B cell (primary cell): ENCODE results near the gene PTPN23. TPM values are rescaled to one million over a fixed set of nuclear protein-coding genes. Genes with fewer than 3 reads are reported as not detected.

Experiments
- ATAC-seq: fragments of 200-7000 bp; cut with Tn5 transposase; one replicate; pipeline ENCODE4 v1.10.0; 2021; ENCODE audit warnings: low read depth, mild to moderate bottlenecking, moderate number of reproducible peaks, moderate library complexity
- CTCF ChIA-PET: fragments of 350-600 bp; sonication (Branson Sonifier 250); formaldehyde crosslinking; loops from one replicate; lab custom pipeline; 2021; ENCODE audit warnings: antibody characterized with exemption, inconsistent platforms; lab: Charles Lee
- POLR2A ChIA-PET: fragments of 350-600 bp; sonication (Branson Sonifier 250); formaldehyde crosslinking; loops from one replicate; lab custom pipeline; 2021; ENCODE audit warnings: antibody characterized with exemption; lab: Charles Lee
- DNase-seq: peaks from one replicate; pipeline ENCODE4 v3.0.0; 2013
- H2AFZ ChIP-seq: 2 replicates; pipeline ENCODE4 v1.6.1; 2012; ENCODE audit warnings: mild to moderate bottlenecking, low read depth, low read length; ENCODE audit not compliant: insufficient read depth, poor library complexity, severe bottlenecking
- H3K27ac ChIP-seq, 2 donors: 1 replicate in 1 of 2; 2 replicates in 1 of 2; pipeline ENCODE4 v1.5.1; 2012 to 2013; ENCODE audit warnings: low read length in 2 of 2, mild to moderate bottlenecking in 2 of 2, moderate library complexity in 1 of 2
- H3K27me3 ChIP-seq, 4 experiments: fragments of 200-600 bp in 1 of 4; sonication (generic) in 1 of 4; replicated peaks in 1 of 4; 1 replicate in 2 of 4; 2 replicates in 2 of 4; pipeline versions ENCODE4 v1.6.1 to v1.7.0; 2013 to 2016; ENCODE audit warnings: low read length in 3 of 4, mild to moderate bottlenecking in 2 of 4, mixed read lengths in 1 of 4, moderate library complexity in 1 of 4; ENCODE audit not compliant: insufficient read depth in 4 of 4, control insufficient read depth in 3 of 4; ENCODE audit errors: control extremely low read depth in 1 of 4
- H3K36me3 ChIP-seq, 2 experiments: replicated peaks in 1 of 2; 1 replicate in 1 of 2; 2 replicates in 1 of 2; pipeline versions ENCODE4 v1.6.1 to v1.7.1; 2013; ENCODE audit warnings: low read length in 1 of 2; ENCODE audit not compliant: insufficient read depth in 2 of 2, control insufficient read depth in 1 of 2; ENCODE audit errors: control extremely low read depth in 1 of 2, extremely low read depth in 1 of 2
- H3K4me1 ChIP-seq, 2 donors: fragments of 200-600 bp in 1 of 2; sonication (generic) in 1 of 2; 1 replicate in 1 of 2; 2 replicates in 1 of 2; pipeline versions ENCODE4 v1.5.1 to v1.6.1; 2013 to 2017; ENCODE audit warnings: low read length in 2 of 2; ENCODE audit not compliant: control insufficient read depth in 2 of 2, insufficient read depth in 2 of 2
- H3K4me2 ChIP-seq: replicated peaks from 2 replicates; pipeline ENCODE3; 2012; ENCODE audit warnings: mild to moderate bottlenecking, low read depth, low read length; ENCODE audit not compliant: poor library complexity, severe bottlenecking
- H3K4me3 ChIP-seq, 5 experiments: fragments of 200-600 bp in 1 of 5; sonication (generic) in 1 of 5; 1 replicate in 3 of 5; 2 replicates in 2 of 5; pipeline versions ENCODE4 v1.5.1 to v1.7.0; 2011 to 2016; ENCODE audit warnings: low read length in 4 of 5, mild to moderate bottlenecking in 4 of 5, low read depth in 2 of 5, control low read depth in 1 of 5, moderate library complexity in 1 of 5; ENCODE audit not compliant: insufficient read depth in 1 of 5; ENCODE audit errors: control extremely low read depth in 1 of 5, extremely low read depth in 1 of 5
- H3K79me2 ChIP-seq: fragments of 200-600 bp; sonication (generic); one replicate; pipeline ENCODE4 v1.6.0; 2016; ENCODE audit warnings: low read length; ENCODE audit not compliant: control insufficient read depth, insufficient read depth
- H3K9ac ChIP-seq: fragments of 200-600 bp; sonication (generic); 2 replicates; pipeline ENCODE4 v1.6.1; 2017; ENCODE audit warnings: mild to moderate bottlenecking, low read length, moderate library complexity
- H3K9me3 ChIP-seq, 3 donors: one replicate each; pipeline versions ENCODE4 v1.6.1 to v1.7.1; 2013; ENCODE audit warnings: low read length in 2 of 3; ENCODE audit not compliant: control insufficient read depth in 2 of 3, insufficient read depth in 1 of 3; ENCODE audit errors: control extremely low read depth in 1 of 3
- H4K20me1 ChIP-seq: 2 replicates; pipeline ENCODE4 v1.6.0; 2012; ENCODE audit warnings: mild to moderate bottlenecking, low read length; ENCODE audit not compliant: insufficient read depth, control insufficient read depth, poor library complexity, severe bottlenecking
- H3K27ac Mint-ChIP-seq: one replicate; pipeline ENCODE4 v1.8.0; 2021; ENCODE audit warnings: mixed read lengths
- H3K27me3 Mint-ChIP-seq: one replicate; pipeline ENCODE4 v1.8.0; 2021; ENCODE audit warnings: mixed read lengths
- H3K4me1 Mint-ChIP-seq: one replicate; pipeline ENCODE4 v1.8.0; 2021; ENCODE audit warnings: mixed read lengths
- H3K4me3 Mint-ChIP-seq: one replicate; pipeline ENCODE4 v1.8.0; 2021; ENCODE audit warnings: mixed read lengths
- H3K9me3 Mint-ChIP-seq: one replicate; pipeline ENCODE4 v1.8.0; 2022; ENCODE audit warnings: mixed read lengths; ENCODE audit not compliant: insufficient read depth
- EZH2 ChIP-seq: IDR thresholded peaks from 2 replicates; pipeline ENCODE4 v1.6.1; 2012; ENCODE audit warnings: borderline replicate concordance, low read depth, mild to moderate bottlenecking, moderate library complexity, low read length; ENCODE audit not compliant: insufficient read depth, poor library complexity, severe bottlenecking
- WGBS: methylation state at CpG from one replicate; pipeline ENCODE4 v1.1.5; 2013; ENCODE audit warnings: missing lambda C conversion rate; ENCODE audit not compliant: insufficient coverage; 5-methylcytosine and 5-hydroxymethylcytosine counted together
- intact Hi-C: fragments of 100-400 bp; cut with micrococcal nuclease; formaldehyde crosslinking; loops from one replicate; pipeline ENCODE4 v1.10.0; 2022
- polyA plus RNA-seq: library from polyadenylated mRNA; depleted of rRNA; stranded (reverse); fragments of >200 nt; gene quantifications from 2 replicates; pipeline ENCODE4 v1.2.3, GENCODE V29; 2012
- total RNA-seq, 2 donors: library from RNA; stranded (reverse); fragments of 120-200 nt in 1 of 2; gene quantifications; 1 replicate in 1 of 2; 2 replicates in 1 of 2; pipeline versions ENCODE4 v1.2.3 to v1.2.4, GENCODE V29; 2013 to 2022
- TF ChIP-seq, protein P1 (sequence below): fragments of 200-600 bp; IDR thresholded peaks from one replicate; pipeline ENCODE4 v1.8.0; 2022; ENCODE audit warnings: antibody characterized with exemption, mild to moderate bottlenecking

Gene PTPN23
- total and polyA plus RNA-seq, 2 donors (not counting 1 experiment from before 2014, with no cell fraction given) = 21.3 to 68.8 TPM

DNA sequence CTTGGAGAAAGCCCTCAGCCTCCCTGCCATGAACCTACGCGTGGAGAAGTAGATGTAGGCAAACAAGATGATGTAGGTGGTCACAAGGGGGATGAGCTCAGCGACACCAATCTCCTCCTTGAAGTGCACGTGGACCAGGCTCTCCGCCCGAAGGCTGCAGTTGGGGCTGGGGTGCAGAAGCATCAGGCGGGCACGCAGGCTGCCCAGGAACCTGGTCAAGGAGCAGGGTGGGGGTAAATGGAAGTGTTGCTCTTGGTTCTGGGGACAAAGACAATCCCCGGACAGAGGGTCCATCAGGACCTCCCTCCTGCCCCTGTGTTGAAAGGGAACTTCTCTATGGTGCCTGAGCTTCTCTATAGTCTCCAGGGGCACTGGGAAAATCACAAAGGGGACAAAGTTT lies 45.1 kb downstream of the PTPN23 start:
- no peak overlapping the region for H3K4me3 ChIP-seq
- H3K36me3 ChIP-seq = peaks cover 0 to 66% of the 10 kb centered on the region in 2 experiments
- no peaks in the 10 kb centered on the region for H3K79me2 ChIP-seq
- 97% methylated on average over 9 of the region's 9 CpGs for WGBS
- H3K27ac ChIP-seq = no peak overlapping the region
- intact Hi-C loops = no loop called here
- H3K4me1 ChIP-seq = peaks cover 8 to 9% of the 10 kb centered on the region in 2 donors
- no peak for ATAC-seq
- H3K9me3 ChIP-seq = no peaks in the 10 kb centered on the region
- H3K4me2 ChIP-seq = no peak overlapping the region
- H3K9ac ChIP-seq = no peak overlapping the region
- peaks cover 10% of the 10 kb centered on the region for H3K4me1 Mint-ChIP-seq
- no peaks in the 10 kb centered on the region for H3K27me3 ChIP-seq
- ChIA-PET POLR2A (no interaction called here), CTCF (interaction anchor here (1.0 to 2.0 kb wide), 2 partner anchors 10 to 12 kb away, joined by 3 to 4 read pairs; no protein-coding TSS in a partner anchor)
- no peak overlapping the region for H3K4me3 Mint-ChIP-seq
- no peaks in the 10 kb centered on the region for H3K27me3 Mint-ChIP-seq
- no peak for DNase-seq
- no peaks in the 10 kb centered on the region for H3K9me3 Mint-ChIP-seq
- TF ChIP-seq, protein P1, sequence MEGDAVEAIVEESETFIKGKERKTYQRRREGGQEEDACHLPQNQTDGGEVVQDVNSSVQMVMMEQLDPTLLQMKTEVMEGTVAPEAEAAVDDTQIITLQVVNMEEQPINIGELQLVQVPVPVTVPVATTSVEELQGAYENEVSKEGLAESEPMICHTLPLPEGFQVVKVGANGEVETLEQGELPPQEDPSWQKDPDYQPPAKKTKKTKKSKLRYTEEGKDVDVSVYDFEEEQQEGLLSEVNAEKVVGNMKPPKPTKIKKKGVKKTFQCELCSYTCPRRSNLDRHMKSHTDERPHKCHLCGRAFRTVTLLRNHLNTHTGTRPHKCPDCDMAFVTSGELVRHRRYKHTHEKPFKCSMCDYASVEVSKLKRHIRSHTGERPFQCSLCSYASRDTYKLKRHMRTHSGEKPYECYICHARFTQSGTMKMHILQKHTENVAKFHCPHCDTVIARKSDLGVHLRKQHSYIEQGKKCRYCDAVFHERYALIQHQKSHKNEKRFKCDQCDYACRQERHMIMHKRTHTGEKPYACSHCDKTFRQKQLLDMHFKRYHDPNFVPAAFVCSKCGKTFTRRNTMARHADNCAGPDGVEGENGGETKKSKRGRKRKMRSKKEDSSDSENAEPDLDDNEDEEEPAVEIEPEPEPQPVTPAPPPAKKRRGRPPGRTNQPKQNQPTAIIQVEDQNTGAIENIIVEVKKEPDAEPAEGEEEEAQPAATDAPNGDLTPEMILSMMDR = no peak
- no peak for TF ChIP-seq EZH2
- no peak overlapping the region for H3K27ac Mint-ChIP-seq
- no peak overlapping the region for H2AFZ ChIP-seq
- H4K20me1 ChIP-seq = no peaks in the 10 kb centered on the region

DNA sequence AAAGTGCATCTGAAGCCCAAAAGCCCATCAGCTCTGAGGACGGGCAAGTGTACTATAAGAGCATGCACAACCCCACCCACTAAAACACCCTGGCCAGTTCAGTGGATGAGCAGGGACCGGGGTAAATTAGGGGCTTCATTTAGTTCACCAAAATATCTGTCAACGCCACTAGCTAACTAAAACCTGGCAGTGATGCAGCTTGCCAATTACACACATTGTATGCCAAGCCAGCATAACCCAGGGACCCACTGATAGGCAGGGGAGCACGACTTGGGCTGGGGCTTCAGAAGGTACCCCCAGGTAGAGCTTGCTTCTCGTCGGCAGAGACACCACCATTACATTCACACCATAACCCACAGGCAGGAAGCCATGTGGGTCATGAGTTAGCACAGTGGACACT lies 47.0 kb downstream of the PTPN23 start:
- DNase-seq = no peak
- POLR2A ChIA-PET = no interaction called here
- Mint-ChIP-seq H3K27ac (no peak overlapping the region), H3K4me1 (peaks cover 1% of the 10 kb centered on the region), H3K4me3 (no peak overlapping the region), H3K9me3 (no peaks in the 10 kb centered on the region), H3K27me3 (no peaks in the 10 kb centered on the region)
- Histone ChIP-seq H3K79me2 (peaks cover 2% of the 10 kb centered on the region), H3K4me1 (no peaks in the 10 kb centered on the region), H3K27me3 (no peaks in the 10 kb centered on the region), H3K9ac (no peak overlapping the region), H3K4me3 (no peak overlapping the region), H3K4me2 (no peak overlapping the region), H3K9me3 (no peaks in the 10 kb centered on the region), H2AFZ (no peak overlapping the region), H3K36me3 (peaks cover 0 to 72% of the 10 kb centered on the region in 2 experiments), H3K27ac (no peak overlapping the region), H4K20me1 (no peaks in the 10 kb centered on the region)
- CTCF ChIA-PET = interaction anchor here (1.2 to 2.0 kb wide), 2 partner anchors 12 to 94 kb away, joined by 3 to 4 read pairs; no protein-coding TSS in a partner anchor
- no peak for ATAC-seq
- intact Hi-C loops = no loop called here
- WGBS = 89% methylated on average over 4 of the region's 6 CpGs
- TF ChIP-seq, protein P1 = no peak
- no peak for TF ChIP-seq EZH2
